Stimulated activated CD4-positive, alpha-beta T cell treated with anti-CD3 and anti-CD28 coated beads, Interleukin-4, amount 100 ng/mL, for 1 hour (primary cell): ENCODE results near the gene AADACL4.

Experiments
- DNase-seq: peaks from one replicate; pipeline ENCODE4 v3.0.0-alpha.2; 2020

AADACL4 gene

DNA sequence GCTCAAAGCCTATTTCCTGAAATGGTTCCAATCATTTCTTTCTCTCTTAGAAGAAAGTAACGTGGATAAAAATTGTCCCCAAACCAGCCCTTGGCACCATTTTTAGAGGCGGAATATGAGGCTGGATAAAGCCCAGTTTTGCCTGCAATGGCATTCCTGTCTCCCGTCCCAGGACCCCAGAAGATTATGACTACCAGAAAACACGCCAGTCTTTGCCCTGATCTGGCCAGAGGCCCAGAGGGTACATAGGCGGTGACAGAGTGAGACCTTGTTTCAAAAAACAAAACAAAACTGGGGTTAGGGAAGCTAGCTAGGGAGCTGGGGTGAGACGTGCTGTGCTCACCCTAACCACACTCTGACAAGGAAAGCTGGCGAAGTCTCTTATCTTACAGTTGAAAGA, at the start of gene AADACL4:
Gene AADACL4, plus strand, starts transcription at position 301 of the 400 bp plus-strand sequence. CDS start 462 bp downstream, outside the sequence.
- no peak for DNase-seq

DNA sequence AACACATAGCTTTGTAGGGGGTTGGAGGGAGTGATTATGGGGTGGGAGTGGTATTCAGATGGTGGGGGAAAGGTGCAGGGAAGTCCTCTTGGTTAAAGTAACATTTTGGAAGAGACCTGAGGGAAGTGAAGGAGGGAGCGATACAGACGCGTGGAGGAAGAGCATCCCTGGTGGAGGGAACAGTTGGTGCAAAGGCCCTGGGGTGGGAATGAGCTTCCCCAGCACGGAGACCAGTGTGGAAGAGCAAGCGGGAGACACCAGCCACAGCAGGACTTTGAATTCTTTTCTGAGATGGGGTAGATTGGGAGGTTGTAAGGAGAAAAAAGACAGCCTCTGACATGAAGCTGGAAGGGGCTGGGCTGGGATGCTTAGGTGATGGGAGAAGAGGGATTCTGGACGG, 49.4 kb upstream of the AADACL4 start:
- no peak for DNase-seq

- DNase-seq: peak; percentile 39
Observed at GRCh38 chr1:12594966-12595756, 48.7 kb upstream of the AADACL4 start.

- no peak for DNase-seq
Observed at GRCh38 chr1:12595757-12596006, 48.2 kb upstream of the AADACL4 start.

DNA sequence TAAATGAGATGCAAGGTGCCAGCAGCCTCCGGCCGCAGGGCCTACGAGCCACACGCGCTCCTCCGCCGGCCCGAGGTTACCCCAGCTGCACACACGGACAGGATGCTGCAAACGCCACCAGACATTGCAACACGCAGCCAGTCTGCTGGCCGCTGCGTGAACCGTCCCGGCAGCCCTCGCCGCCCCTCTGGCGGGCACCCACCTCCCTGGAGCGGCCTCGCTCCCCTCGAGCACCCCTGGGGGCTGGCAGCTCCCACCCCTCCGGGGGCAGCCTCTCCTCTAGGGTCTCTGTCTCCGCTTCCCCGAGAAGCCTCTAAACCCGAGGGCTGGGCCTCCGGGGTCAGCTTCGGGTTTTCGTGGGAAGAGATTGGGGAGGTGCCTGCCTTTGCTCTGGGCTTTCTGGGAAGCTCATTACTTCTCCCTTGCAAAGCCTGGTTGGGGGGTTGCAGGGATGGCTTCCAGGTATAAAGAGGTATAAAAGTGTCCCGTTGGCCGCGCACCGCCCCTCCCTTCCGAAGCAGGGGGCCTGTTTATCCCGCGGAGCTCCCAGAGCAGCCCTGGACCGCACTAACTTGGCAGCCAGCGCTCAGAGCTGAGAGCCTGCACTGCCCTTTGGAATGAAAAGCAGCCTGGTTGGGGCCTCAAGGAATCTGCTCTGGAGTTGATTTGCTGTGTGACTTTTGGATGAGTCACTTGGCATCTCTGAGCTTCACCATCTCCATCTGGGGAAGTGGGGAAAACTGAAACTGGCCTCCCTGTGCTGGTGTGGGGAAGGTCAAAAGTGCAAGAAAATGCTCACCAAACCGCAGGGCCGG, 47.7 kb upstream of the AADACL4 start:
- DNase-seq: no peak

DNA sequence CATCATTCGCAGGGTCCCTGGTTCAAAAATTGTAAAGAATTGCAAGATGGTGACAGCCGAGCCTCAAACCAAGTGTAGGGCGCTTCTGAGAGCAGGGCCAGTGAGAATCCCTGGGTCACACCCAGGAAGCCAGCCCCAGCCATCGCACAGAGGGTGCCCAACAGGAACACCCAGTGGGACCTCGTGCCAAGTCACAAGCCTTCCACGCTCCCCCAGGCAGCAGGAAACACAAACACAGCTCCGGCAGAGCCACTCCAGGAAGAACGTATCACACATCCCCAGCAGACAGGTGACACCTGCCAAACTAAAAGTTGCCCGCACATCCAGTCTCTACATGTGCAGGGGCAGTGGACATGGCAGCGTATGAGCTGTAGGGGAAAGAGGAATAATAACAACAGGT, 46.1 kb upstream of the AADACL4 start:
- DNase-seq: no peak

GRCh38 chr1:12598974-12599373, 44.9 kb upstream of the AADACL4 start:
- no peak for DNase-seq

DNA sequence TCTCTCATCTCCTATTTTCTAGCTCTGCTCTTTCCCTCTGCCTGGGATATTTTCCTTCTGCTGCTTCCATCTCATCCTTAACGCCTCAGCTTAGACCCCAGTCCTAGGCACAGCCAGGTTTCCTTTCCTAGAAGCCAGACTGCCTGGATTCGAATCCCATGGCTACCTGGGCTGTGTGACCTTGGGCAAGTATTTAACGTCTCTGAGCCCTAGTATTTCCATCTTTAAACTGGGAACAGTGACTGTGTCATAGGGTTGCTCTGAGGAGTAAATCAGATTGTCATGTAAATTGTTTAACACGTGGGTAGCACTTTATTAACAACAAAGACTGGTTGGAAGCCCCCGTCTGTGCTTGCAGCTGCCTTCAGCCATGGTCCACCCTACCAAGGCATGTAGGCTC, 44.2 kb upstream of the AADACL4 start:
- no peak for DNase-seq

DNA sequence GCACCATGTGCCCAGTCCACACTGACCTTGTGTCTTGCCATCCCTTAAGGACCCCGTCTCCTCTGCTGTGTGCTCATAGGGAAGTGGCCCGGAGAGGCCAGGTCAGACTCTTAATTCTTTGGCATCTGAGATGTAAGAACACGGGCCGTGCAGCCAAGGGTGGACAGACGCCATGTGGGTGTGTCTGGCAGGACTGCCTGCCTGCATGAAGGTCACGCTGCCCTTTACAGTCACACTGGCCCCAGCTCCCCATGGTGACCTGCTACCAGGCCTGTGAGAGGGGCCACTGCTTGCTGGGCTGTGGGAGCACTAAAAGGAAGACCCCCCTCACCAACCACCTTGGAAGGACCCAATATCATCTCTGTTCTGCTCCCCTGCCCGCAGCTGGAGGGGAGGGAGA, 43.5 kb upstream of the AADACL4 start:
- DNase-seq: no peak

- peak; percentile 52 for DNase-seq
Observed at GRCh38 chr1:12600880-12601633, 42.8 kb upstream of the AADACL4 start.

- DNase-seq: no peak
Observed at GRCh38 chr1:12601700-12602658, 41.9 kb upstream of the AADACL4 start.

DNA sequence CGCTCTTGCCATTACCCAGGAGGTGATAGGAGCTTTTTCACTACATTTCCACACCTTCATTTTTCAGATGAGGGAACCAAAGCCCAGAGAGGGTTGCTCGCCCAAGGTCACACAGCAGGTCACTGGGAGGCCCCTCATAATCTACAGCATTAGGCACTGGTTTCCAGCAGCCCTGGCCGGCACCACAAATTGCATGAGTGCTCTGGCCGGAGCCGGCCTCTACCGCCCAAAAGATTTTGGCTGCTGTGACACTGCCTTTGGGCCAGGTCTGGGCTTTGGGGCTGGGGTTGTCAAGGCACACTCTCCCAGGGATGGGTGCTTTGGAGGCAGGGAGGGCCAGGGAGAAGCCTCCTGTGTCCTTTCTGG, 41.2 kb upstream of the AADACL4 start:
- DNase-seq: no peak

DNA sequence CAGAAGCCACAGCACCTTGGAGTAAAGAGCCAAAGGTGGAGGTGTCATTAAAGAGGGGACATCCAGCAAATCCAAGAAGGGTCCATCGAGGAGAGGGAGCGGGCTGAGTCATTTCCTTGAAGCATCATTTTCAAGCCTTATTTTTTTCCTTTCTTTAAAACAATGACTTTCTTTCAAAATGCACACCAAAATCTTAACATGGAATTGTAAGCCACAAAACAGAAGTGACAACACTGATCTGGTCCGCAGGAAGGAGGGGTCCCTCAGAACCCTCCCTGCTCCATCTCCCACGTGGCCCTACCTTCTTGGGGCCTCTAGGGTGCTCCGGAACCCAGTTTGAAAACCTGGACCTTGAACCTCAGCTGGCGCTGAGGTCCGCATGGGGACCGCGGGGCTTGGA, 40.7 kb upstream of the AADACL4 start:
- DNase-seq: no peak

GRCh38 chr1:12604114-12604874, 39.6 kb upstream of the AADACL4 start:
- DNase-seq: peak; percentile 54

DNA sequence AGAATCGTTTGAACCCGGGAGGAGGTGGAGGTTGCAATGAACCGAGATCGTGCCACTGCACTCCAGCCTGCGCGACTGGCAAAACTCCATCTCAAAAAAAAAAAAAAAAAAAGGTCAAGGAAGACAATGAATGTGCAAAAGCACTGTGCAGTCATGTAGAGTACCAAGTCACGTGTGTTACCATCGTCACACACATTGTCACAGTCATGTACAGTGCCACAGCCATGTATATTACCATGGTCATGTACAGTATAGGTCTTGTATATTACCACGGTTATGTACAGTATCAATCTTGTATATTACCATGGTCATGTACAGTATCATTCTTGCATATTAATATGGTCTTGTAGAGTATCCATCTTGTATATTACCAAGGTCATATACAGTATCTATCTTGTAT, 38.9 kb upstream of the AADACL4 start:
- no peak for DNase-seq

- DNase-seq: no peak
Observed at GRCh38 chr1:12607263-12607662, 36.6 kb upstream of the AADACL4 start.

- no peak for DNase-seq
Observed at GRCh38 chr1:12608311-12608957, 35.5 kb upstream of the AADACL4 start.

DNA sequence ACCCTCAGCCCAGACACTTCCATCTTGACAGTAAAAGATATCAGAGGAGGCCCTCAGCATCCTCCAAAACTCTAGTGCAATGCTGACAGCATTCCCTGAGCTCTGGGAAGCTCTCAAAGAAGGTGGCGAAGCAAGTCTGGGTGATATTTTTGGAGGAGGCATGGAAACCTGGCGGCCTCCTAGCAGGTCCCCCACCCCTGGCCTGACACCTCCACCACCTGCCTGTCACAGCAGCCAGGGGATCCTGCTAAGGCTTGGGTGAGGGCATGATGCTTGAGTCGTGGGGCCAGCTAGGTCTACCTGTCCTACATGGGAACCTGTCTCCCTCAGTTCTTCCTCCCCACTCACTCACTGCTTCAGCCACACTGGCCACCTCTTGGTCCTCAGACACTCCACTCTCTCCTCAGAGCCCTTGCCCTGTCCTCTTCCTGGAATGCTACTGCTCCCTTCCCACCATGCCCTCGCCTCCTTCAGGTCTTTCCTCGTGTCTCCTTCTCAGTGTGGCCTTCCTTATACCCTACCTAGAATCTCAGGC, 34.3 kb upstream of the AADACL4 start:
- no peak for DNase-seq

DNA sequence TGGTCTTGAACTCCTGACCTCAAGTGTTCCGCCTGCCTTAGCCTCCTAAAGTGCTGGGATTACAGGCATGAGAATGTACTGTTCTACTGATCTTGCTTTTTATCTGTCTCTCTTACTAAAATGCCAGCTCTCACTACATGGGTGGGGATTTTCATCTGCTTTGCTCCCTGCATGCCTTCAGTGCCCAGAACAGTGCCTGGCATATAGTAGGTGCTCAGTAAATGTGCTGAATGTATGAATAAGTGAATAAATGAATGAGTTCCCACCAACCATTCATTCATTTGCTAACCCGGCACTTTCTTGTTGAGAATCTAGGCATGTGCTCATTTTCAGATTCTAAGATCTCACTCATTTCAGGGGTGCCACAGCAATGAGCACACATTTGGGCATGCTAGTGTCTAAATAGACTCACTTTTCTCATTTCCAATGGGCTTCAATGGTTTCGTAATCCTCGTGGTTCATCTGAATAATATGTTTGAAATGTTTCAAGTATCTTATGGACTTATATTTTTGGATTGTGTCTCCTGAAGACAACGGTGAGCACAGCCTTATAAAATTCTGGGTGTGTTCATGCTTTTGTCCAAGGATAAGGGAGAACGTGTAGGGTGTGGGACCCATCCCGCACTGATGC, 33.5 kb upstream of the AADACL4 start:
- DNase-seq: no peak

GRCh38 chr1:12610941-12611340, 32.9 kb upstream of the AADACL4 start:
- no peak for DNase-seq

DNA sequence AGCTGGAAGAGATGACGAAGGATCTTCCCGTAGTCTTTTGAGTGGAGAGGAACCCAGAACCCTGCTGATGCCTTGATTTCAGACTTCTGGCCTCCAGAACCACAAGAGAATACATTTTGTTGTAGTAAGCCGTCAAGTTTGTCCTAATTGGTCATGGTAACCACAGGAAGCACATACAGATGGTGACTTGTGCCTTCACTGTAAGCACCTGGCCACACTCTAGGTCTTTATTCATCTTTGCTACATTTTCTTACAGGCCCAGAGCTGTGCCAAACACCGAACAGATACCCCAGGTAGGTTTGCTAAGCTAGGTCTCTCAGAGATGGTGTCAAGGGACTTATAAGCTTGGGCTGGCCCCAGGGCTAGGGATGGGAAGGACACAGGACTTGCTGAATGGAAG, 30.7 kb upstream of the AADACL4 start:
- no peak for DNase-seq
